GM21381 (cell line): ENCODE results near the gene NGF.
A peak's percentile ranks its signal among the peaks of the same experiment; 100 is the strongest.
"Not testable (repeated sequence)": the region's sequence is repeated elsewhere in the genome, so short reads cannot be mapped to it uniquely, and the experiment has no call there.

Source experiments
- ATAC-seq: cut with Tn5 transposase; IDR thresholded peaks from one replicate; pipeline ENCODE4 v1.9.1; 2021; ENCODE audit warnings: mild to moderate bottlenecking, moderate library complexity; ENCODE audit not compliant: unreplicated experiment

NGF gene

DNA sequence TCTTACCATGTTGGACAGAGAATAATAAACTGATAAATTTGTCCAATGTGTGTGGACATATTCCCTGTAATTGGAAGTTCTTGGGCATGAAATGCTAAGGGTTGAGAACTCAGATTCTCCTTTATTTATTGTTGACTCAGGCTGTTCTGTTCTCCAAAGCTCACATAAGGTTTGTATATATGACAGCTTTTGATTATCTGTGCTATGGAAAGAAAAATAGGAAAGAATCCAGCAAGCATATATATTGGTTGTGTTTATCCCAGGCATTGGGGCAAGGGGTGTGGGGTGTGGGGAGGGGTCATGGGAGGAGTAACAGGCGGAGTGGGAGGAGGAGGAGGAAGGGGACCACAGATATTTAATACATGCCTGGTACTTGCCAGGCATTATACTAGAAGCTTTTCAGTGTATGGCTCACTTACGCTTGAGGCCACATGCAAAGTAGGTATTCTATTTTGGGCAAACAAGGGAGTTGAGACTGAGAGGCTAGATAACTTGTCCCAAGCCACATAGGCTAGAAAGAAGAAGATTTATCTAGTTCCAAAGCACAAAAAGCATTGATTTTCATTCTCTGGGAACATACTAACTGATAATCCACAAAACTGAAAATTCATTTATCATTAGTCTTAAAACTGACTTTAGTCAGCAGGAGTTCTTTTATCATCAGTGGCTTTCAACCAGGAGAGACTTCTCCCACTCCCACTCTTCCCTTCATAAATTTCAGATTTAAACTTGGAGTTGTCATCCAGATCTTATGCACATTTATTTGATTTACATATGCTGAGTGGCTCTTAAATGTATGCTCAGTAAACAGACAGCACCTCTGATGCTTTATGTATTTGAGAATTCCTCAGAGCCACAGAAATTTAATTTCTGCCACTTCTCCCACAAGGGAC lies 27.2 kb downstream of the NGF start:
- ATAC-seq = no peak

- not testable (repeated sequence) for ATAC-seq
These were observed 28.5 kb downstream of the NGF start for GRCh38 chr1:115309504-115309903.

GRCh38 chr1:115308969-115309368 lies 29.1 kb downstream of the NGF start:
- ATAC-seq = no peak

- no peak for ATAC-seq
These were observed 30.4 kb downstream of the NGF start for GRCh38 chr1:115307661-115308060.

DNA sequence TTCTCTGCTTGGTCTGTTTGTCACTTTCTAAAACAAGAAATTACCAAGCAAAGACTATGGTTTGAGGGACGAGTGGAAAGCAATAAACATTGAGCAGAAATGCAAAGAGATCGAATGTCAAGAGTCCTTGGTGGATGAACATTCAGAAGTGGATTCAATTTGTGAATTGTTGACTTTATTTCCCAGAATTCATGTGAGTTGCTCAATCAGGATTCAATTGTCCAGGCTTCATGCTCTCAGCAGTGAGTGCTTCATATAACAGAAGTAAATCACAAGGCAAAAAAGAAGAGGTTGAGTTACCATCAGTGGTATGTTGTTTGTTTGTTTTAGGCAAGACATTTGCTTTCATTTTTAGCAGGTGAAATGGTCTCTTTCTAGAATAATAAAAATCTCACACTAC lies 31.9 kb downstream of the NGF start:
- no peak for ATAC-seq

- no peak for ATAC-seq
These were observed 34.7 kb downstream of the NGF start for GRCh38 chr1:115303364-115303763.

DNA sequence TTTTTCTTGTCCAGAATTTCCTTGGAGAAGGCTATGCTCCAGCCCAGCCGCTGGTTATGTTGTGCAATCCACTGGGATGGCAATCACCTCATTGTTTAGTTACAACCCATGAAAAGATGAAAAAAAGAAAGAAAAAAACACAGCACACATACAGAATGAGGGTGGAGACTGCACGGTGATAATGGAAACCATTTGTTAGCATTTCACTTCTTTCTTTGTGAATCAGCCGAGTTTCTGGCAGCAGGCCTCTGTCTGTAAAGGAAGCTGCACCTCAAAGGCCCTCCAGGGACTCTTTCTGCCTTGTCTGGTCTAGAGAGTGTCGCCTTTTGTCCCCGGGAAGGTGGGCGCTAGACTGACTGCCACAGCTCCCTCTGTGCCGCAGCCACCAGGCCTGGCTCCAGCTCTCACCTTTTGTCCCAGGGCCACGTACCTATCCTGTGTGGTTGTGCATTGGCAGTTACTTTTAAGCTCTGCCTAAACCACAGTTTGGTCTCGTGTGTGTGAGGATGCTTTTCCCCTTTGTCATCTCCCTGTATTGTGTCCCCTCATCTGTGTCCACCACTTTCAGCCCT lies 35.6 kb downstream of the NGF start:
- ATAC-seq = no peak

DNA sequence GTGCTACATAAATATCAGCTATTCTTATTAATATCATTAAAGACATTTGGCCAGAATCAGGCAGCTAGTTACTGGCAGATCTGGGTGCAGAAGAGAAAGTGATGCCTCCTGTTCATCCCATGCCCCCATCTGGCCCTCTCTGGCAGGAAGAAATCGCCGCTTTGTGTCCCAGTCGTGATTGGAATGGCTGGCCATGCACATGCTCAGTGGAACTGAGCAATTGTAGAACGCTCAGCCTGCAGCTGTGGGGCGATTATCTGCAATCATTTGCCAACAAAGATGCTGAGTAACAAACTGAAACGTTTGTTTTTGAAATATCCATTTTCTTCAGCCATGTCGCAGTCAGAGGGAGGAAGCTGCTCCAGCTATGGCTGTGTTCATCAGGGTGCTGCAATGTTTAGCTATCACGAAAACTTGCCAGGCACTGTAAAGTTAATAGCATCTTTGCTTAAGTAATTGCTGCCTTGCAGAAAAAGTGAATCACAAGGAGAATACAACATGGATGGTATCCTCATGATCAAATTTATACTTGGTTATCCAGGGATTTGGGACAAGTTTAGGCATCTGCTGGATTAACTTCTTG lies 36.5 kb downstream of the NGF start:
- no peak for ATAC-seq

DNA sequence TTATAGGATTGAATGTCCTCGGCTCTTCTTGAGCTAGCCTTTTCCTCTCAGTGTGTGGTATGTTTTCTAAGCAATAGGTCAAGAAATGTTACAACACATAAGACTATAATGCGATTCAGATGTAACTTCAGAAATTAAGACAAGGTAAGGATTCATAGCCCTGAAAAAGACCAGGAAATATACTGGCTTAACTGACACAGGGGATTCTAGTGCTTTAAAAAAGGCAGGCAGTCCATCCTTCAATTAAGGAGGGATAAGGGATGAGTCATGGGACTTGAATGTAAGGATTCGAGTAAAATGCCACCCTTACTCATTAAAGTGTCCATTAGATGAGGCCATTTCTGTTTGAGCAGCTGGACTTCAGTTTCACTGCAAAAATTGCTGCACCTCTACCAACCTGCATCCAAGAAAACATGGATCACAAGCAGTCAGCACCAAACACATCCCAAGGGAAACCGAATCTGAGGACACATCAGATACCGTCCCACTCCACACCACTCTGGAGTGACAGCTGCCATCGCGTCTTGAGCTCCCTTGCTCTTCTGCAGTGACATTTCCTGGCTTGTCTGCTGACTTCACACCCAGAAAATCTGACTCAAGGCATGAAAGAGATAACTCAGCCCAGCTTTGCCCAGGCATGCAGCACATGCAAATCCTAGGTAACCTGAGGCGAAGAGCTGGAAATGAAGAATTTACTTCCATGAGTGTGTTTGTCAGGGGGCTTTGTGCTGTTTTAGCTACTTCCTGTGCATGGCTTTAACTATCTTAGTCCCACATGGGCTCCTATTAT lies 37.8 kb downstream of the NGF start:
- no peak for ATAC-seq

DNA sequence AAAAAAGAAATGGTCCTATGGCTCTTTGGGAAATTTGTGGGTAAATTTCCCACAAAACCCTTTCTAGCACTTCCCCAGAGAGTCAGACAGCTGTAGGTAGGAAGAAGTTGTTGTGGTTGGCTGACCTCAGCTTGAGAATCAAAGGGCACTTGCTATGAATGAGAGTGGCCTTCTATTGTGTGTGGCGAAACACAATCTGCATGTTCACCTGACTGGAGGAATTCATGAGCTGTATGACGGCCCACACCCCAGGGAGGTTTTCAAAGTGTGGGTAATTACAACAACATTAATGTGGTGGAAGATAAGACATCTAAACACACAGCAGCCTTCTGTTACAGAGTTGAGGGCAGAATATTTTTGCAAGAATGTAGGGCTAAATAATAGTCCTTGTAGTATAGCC lies 38.8 kb downstream of the NGF start:
- no peak for ATAC-seq

- ATAC-seq = peak; percentile 84
These were observed 41.1 kb downstream of the NGF start for GRCh38 chr1:115296981-115297380.

DNA sequence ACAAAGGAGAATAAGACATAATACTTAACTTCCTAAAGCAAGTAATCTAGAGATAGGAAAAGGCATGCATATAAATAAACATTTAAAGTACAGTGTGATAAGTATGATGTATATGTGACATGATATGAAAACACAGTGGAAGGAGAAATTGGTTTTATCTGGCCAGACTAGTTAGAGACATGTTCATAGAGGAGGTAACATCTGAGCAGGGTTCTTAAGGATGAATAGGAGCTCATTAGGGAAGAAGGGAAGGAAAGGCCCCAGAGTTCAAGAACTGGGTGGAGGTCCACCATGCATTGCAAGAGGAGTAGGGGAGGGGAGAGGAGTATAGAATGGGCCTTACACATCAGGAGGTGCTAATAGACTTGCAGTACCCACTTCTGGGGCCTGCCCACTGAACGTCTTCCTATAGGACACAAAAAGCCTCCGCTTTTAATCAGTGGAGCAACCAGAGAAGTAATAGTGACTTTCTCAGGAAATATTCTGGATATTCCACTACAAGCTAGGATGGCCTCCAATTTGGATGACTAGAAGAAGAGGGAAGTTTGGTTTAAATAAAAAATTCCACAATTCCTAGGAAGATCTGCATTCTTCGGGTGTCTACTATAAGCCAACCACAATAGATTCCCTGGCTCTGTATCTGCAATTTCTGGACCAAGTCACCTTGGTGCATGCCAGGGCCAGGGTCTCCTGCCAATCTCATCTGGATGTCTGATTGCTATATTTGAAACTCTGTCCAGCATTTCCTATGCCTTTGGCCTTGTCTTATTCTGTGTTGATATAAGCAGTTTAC lies 41.9 kb downstream of the NGF start:
- ATAC-seq = no peak

- ATAC-seq = no peak
These were observed 44.1 kb downstream of the NGF start for GRCh38 chr1:115293899-115294298.

DNA sequence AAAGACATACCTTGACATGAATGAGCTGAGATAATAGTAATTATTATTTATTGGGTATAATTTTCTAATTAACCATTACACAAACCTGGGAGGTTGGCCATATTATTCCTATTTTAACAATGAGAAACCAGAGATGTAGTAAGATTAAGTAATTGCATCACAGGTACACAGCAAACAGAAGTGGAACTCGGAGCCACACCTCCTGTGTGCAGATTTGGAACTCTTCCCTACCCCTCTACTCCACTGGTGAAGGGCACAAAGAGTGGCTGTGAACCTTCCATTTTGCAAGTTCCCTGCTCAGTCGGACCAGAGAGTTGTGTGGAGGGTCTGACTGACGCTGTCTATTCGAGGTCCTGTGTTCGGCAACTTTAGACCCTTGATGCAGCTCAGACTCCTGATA lies 45.0 kb downstream of the NGF start:
- no peak for ATAC-seq

- no peak for ATAC-seq
These were observed 46.3 kb downstream of the NGF start for GRCh38 chr1:115291741-115292140.

GRCh38 chr1:115289940-115290339 lies 48.1 kb downstream of the NGF start:
- no peak for ATAC-seq

- no peak for ATAC-seq
These were observed 49.4 kb downstream of the NGF start for GRCh38 chr1:115288591-115289198.

GRCh38 chr1:115286431-115287205 lies 51.4 kb downstream of the NGF start:
- ATAC-seq = no peak

- no peak for ATAC-seq
These were observed 53.8 kb downstream of the NGF start for GRCh38 chr1:115284209-115284608.
